Mucosa of stomach (tissue), 1 donor: Measurements from ENCODE around the gene GDPD4.

Experiments used
- H3K27me3 ChIP-seq: one replicate; pipeline ENCODE4 v1.7.0; 2013; ENCODE audit warnings: mild to moderate bottlenecking, low read length; ENCODE audit not compliant: control insufficient read depth, insufficient read depth
- H3K36me3 ChIP-seq: one replicate; pipeline ENCODE4 v1.7.0; 2013; ENCODE audit warnings: low read length; ENCODE audit not compliant: control insufficient read depth, insufficient read depth
- H3K4me1 ChIP-seq: one replicate; pipeline ENCODE4 v1.7.0; 2013; ENCODE audit warnings: mild to moderate bottlenecking, low read length; ENCODE audit not compliant: control insufficient read depth, insufficient read depth
- H3K4me3 ChIP-seq: one replicate; pipeline ENCODE4 v1.7.0; 2013; ENCODE audit warnings: low read length
- H3K9ac ChIP-seq: one replicate; pipeline ENCODE4 v1.7.0; 2013; ENCODE audit warnings: mild to moderate bottlenecking, low read length, moderate library complexity
- H3K9me3 ChIP-seq: one replicate; pipeline ENCODE4 v1.7.0; 2013; ENCODE audit warnings: mild to moderate bottlenecking, low read length, moderate library complexity; ENCODE audit not compliant: control insufficient read depth
- donor health status: Pancreatic carcinoma.

Gene GDPD4

GRCh38 chr11:77208535-77208934 is 93.0 kb downstream of the GDPD4 start:
- Histone ChIP-seq H3K9me3 (no peaks in the 10 kb centered on the region), H3K27me3 (no peaks in the 10 kb centered on the region), H3K9ac (no peak overlapping the region), H3K4me3 (no peak overlapping the region), H3K4me1 (no peaks in the 10 kb centered on the region), H3K36me3 (no peaks in the 10 kb centered on the region)

- Histone ChIP-seq H3K4me1 (no peaks in the 10 kb centered on the region), H3K9ac (no peak overlapping the region), H3K9me3 (no peaks in the 10 kb centered on the region), H3K4me3 (no peak overlapping the region), H3K36me3 (no peaks in the 10 kb centered on the region), H3K27me3 (no peaks in the 10 kb centered on the region)
Observed at GRCh38 chr11:77207618-77208313, 93.7 kb downstream of the GDPD4 start.

- Histone ChIP-seq H3K4me3 (no peak overlapping the region), H3K9me3 (no peaks in the 10 kb centered on the region), H3K36me3 (no peaks in the 10 kb centered on the region), H3K9ac (no peak overlapping the region), H3K4me1 (no peaks in the 10 kb centered on the region), H3K27me3 (no peaks in the 10 kb centered on the region)
Observed at GRCh38 chr11:77207019-77207485, 94.4 kb downstream of the GDPD4 start.

- Histone ChIP-seq H3K4me1 (no peaks in the 10 kb centered on the region), H3K4me3 (no peak overlapping the region), H3K36me3 (no peaks in the 10 kb centered on the region), H3K9ac (no peak overlapping the region), H3K9me3 (no peaks in the 10 kb centered on the region), H3K27me3 (no peaks in the 10 kb centered on the region)
Observed at GRCh38 chr11:77206264-77207018, 95.0 kb downstream of the GDPD4 start.

GRCh38 chr11:77205467-77206263 is 95.8 kb downstream of the GDPD4 start:
- Histone ChIP-seq H3K27me3 (no peaks in the 10 kb centered on the region), H3K36me3 (no peaks in the 10 kb centered on the region), H3K4me3 (no peak overlapping the region), H3K9ac (no peak overlapping the region), H3K9me3 (no peaks in the 10 kb centered on the region), H3K4me1 (no peaks in the 10 kb centered on the region)

- no peaks in the 10 kb centered on the region for H3K36me3 ChIP-seq
- no peak overlapping the region for H3K9ac ChIP-seq
Observed at GRCh38 chr11:77204754-77205466, 96.6 kb downstream of the GDPD4 start.

GRCh38 chr11:77203901-77204753 is 97.4 kb downstream of the GDPD4 start:
- Histone ChIP-seq H3K4me1 (no peaks in the 10 kb centered on the region), H3K36me3 (no peaks in the 10 kb centered on the region), H3K9me3 (no peaks in the 10 kb centered on the region), H3K4me3 (no peak overlapping the region), H3K9ac (no peak overlapping the region), H3K27me3 (no peaks in the 10 kb centered on the region)

More at GRCh38 chr11:77204754-77205466, 96.6 kb downstream of the GDPD4 start:
- H3K27me3 ChIP-seq: no peaks in the 10 kb centered on the region
- H3K4me1 ChIP-seq: no peaks in the 10 kb centered on the region
- H3K9me3 ChIP-seq: no peaks in the 10 kb centered on the region
- no peak overlapping the region for H3K4me3 ChIP-seq

- no peaks in the 10 kb centered on the region for H3K27me3 ChIP-seq
- H3K4me3 ChIP-seq: no peak overlapping the region
- H3K9me3 ChIP-seq: no peaks in the 10 kb centered on the region
- H3K36me3 ChIP-seq: no peaks in the 10 kb centered on the region
- no peaks in the 10 kb centered on the region for H3K4me1 ChIP-seq
- no peak overlapping the region for H3K9ac ChIP-seq
Observed at GRCh38 chr11:77202941-77203900, 98.3 kb downstream of the GDPD4 start.

GRCh38 chr11:77201991-77202841 is 99.3 kb downstream of the GDPD4 start:
- Histone ChIP-seq H3K4me3 (no peak overlapping the region), H3K4me1 (no peaks in the 10 kb centered on the region), H3K36me3 (no peaks in the 10 kb centered on the region), H3K9me3 (no peaks in the 10 kb centered on the region), H3K27me3 (no peaks in the 10 kb centered on the region), H3K9ac (no peak overlapping the region)

GRCh38 chr11:77201370-77201769 is 100.1 kb downstream of the GDPD4 start:
- Histone ChIP-seq H3K9ac (no peak overlapping the region), H3K36me3 (no peaks in the 10 kb centered on the region), H3K27me3 (no peaks in the 10 kb centered on the region), H3K4me1 (peaks cover 4% of the 10 kb centered on the region), H3K9me3 (no peaks in the 10 kb centered on the region), H3K4me3 (no peak overlapping the region)
